Activated naive CD8-positive, alpha-beta T cell treated with anti-CD3 and anti-CD28 coated beads, Interleukin-2, amount 50 U/mL, for 16 hours (primary cell): ENCODE data around the gene HDAC8.

Experiments
- DNase-seq: peaks from one replicate; pipeline ENCODE4 v3.0.0-alpha.2; 2020; ENCODE audit warnings: low read depth, low spot score

The HDAC8 gene

DNA sequence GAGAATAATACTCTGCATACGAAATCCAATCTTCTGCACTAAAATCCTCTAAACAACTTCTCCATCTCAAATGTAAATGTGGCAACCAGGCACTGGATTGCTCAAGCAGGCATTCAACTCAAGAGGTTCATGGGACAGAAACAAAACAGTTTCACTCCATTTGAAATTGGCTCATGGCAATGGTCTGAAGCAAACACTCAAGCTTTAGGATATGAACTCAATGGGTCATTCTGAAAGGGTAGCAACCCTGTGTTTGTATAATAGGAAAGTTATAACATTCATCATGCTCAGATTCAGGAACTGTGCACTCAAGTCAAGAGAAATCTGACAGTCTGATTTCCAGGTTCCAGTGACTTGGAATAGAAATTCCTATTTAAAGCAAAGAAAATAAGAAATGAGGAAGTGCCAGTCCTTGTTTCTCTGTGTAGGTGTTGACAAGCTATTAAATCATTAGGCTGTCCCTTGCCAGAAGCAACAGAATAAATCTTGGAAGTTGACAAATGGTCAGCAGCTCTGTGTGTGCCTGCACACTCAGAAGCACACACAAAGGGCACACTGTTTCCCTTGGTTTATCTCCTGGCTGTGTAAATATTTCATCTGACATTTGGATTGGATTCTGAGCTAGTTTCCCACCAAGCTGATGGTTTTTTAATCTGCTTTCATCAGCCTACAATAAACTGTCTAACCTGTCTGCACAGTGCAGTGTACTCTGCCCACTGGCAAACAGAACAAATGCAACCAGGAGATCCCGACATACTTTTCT lies 191.0 kb downstream of the HDAC8 start:
- DNase-seq, result no peak

DNA sequence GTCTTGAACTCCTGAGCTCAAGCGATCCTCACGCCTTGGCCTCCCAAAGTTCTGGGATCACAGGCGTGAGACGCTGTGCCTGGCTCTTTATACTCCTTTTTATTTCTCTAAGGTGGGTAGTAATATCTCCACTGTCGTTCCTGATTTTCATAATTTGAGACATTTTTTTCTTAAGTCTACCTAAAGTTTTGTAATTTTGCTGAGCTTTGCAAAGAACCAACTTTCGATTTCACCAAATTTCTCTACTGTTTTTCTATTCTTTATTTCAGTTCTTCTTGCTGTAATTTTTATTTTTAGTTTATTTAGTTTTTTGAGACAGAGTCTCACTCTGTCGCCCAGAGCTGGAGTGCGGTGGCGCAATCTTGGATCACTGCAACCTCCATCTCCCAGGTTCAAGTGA lies 196.5 kb downstream of the HDAC8 start:
- no peak for DNase-seq

DNA sequence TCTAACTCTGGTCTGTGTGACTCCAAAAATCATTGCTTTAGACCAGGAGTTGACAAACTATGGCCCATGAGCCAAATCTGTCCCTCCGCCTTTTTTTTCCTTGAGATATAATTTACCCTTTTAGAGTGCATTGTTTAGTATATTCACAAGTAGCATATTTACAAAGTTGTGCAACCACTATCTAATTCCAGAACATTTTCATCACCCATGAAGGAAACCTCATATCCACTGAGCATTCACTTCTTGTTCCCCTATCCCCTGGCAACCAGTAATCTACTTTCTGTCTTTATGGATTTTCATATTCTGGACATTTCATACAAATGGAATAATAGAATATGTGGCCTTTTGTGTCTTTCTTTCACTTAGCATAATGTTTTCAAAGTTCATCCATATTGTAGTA lies 199.5 kb downstream of the HDAC8 start:
- DNase-seq, result no peak

DNA sequence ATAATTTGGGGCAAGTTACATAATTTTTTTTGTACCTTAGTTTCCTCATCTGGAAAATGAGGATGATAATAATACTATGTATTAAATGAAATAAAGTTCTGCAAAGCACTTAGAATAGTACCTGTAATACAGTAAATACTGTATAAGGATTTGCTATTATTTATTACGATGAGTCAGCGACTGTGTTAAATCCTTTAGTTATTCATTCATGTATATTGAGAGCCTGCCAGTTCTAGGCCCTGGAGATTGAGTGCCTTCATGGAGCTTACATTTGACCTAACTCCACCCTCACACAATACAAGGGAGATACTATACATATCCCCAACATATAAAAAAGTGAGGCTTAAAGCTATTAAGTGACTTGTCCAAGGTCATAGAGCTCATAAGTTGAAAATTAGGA lies 199.9 kb downstream of the HDAC8 start:
- no peak for DNase-seq

DNA sequence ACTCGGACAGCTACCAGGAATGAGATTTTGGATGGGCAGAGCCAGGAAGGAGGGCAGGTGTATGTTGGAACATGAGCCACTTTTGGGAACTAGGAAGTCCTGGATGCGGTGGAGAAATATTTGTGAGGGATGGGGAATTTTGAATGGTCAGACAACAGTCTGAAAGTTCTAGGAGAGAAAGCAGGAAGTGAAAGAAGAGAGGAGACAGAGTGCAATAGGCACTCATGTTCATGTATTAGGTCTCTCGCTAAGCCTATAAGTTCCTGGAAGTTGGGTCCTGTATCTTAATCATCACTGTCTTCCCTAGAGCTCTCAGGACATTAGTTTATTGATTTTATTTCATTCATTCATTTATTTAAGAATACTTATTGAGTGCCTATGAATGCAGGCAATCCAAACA lies 201.2 kb downstream of the HDAC8 start:
- DNase-seq, result no peak

DNA sequence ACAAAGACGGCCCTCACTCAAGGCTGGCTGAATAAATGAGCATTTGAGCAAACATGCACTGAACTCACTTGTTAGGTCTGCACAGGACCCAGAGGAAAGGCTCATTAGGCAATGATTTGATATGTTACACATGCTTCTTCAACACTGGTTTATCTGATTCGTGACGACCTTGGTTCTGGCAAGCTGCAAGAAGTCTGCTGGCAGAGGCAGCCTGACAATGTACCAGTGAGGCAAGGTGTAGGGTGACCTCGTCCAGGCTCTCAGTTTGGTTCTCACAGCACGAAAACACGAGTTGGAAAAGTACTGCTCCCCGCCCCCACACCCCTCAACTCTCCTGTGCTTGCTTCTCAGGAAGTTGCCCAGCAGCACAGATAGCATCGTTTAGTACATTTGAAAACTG lies 203.8 kb downstream of the HDAC8 start:
- DNase-seq, result no peak

DNA sequence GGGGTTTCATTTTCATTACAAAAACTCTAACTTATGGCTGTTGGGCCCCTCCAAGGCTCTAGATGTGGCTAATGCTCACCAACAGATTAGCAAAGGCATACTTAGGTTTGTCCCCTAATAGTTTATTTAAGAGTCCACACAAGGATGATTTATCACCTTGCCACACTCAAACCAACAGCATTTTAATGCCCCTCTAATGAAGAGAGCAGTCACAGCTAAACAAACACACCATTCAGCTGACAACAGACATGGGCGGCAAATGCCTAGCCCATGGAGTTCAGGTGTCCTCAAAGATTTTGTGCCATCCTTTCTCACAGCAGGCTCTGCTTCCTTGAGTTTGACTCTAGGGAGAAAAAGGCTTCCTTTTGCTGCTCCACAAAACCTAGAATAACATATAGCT lies 205.1 kb downstream of the HDAC8 start:
- no peak for DNase-seq

DNA sequence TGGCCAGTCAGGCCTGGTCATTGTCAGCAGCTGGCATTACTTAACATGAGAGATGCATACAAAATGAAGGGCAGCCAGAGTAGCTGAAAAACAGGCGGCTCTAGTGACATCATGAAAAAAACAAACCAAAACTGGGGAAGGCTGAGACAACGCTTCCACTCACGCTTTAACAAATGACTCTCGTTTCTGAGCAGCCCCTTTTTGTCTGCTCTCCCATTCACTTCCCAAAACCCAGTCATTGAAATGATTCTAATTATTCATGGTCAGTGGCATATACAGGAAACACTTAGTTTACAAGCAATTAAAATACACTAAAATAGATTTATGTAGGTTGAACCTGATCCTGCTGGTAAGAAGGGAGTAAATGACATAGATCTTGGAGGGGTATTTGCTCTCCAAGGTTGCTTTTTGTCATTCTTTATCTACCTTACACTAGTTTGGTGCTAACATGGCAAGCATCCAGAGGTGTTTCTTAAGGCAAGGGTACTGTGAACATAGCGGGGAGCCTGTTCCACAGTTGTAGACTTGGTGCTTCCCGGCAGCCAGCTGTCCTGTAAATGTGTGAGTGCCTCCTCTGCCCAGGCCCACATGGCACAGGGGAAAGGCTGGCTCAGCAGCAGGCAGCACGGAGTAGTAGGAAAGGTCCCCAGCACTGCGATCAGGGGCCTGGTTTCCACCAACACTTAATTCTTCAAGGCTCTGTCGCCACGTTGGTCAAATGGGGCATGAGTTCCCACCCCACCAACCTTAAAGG lies 205.8 kb downstream of the HDAC8 start:
- no peak for DNase-seq

DNA sequence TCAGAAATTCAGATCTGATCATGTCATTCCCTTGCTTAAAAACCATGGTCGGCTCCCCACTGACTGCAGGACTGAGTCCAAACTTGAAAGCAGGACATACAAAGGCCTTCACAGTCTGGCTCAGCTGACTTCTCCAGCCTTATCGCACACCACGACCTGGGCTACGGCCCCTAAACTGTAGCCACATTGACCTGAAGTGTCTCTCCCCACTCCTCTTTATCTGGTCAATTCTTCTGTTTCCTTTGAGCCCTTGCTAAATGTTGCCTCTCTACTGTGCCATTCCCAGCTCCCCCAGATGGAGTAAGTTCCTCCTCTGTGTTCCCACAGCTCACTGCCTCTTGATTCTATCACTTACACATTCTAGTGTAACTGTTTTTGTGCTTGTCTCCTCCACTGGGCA lies 206.5 kb downstream of the HDAC8 start:
- no peak for DNase-seq

DNA sequence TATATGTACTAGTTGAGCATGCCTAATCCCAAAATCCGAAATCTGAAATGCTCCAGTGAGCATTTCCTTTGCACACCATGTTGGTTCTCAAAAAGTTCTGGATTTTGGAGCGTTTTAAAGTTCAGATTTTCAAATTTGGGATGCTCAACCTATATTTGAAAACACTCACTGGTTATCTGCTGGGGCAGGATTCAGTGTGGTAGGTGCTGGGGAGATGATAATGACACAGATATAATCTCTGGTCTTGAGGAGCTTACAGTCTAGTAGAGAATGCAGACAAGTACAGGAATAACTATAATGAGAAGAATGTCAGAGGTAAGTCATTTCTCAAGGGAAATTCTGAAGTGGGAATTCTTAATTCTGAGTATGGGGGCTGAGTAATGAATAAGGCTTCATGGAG lies 207.5 kb downstream of the HDAC8 start:
- DNase-seq, result no peak

DNA sequence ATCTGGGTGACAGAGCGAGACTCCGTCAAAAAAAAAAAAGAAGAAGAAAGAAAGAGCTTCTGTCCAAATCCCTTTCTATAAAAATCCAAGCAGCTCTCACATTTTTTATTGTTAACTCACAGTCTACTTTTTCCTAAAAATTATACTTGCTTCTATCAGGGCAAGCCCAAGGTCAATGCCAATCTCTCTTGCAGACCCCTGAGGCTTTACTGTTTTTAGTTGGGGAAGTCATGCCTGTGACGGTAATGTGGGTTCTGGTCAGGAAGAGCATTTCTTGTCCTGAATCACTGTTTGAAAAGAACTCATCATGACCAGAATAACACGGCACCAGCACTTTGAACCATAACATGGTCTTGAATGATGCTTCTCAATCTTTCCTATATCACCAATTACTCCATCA lies 212.3 kb downstream of the HDAC8 start:
- DNase-seq, result no peak

DNA sequence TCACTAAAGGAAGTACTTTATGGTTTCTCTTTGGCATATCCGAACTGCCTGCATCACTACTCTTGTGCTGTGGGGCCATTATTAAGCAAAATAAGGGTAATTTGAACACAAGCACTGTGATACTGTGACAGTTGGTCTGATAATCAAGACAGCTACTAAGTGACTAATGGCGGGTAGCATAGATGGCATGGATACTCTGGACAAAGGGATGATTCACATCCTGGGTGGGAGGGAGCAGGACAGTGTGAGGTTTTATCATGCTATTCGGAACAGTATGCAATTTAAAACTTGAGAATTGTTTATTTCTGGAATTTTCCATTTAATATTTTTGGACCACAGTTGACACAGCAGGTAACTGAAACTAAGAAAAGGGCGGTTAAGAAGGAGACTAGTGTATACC lies 214.3 kb downstream of the HDAC8 start:
- no peak for DNase-seq

DNA sequence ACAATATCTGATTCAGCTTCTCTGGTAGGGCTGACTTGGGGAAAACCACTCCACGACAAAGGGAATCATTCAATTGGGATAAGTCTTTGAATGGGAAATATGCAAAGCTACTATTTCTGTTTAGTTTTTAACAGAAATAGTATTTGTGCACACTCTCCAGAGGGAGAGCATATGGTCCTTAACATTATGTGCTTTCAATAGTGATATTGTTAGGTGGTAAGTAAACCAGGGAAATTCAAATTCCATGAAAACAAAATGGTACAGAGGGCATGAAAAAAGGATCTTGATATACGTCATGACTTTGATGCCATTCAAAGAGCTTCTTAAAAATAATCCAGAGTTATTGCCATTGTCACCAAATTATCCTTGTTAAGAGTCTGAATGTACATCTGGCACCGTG lies 219.9 kb downstream of the HDAC8 start:
- no peak for DNase-seq

DNA sequence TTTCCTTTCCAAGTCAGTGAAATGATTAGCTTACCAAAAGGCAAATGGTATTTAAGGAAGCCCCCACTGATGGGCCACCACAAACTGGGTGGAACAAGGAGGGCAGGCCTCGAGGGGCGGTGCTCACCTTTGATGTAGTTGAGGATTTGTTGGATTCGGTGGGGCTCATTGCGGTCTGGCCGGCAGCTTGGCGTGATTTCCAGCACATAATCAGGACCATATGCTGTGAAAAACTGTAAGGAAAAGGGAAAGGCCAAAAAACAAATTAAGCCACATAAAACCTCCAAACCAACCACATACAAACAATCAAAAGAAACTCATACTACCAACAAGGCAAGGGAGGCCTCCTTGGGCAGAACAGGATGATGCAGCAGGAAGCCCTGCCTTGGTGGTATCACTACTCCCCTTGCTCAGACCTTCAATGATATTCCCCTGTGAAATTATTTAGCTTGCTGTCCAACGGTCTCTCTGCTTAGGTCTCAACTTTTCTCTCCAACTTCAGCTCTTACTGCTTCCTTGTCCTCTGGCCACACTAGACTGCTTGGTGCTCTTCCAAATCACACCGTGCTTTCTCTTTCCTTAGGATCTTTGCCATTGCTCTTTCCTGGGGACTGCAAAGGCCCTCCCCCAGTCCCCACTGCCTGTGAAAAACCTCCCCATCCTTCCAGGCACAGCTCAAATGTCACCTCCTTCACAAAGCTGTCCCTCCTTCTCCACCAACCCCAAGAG lies 220.9 kb downstream of the HDAC8 start:
- no peak for DNase-seq

DNA sequence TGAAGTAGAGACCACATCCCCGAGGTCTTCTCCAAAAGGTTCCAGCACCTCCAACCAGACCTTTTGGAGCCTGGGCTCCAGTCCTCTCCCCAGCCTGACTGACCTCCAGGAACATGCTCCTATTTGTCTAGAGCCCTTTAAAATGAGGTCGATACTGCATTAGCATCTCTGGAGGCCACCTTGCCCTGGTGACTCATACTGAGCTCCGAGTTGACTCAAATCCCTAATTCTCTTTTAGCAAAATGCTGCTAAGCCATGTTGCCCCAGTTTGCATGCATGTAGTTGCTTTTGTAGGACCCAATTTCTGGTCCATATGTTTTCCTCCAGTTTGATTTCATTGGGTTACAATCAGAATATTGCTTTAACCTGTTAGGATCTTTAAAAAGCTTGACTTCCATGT lies 223.5 kb downstream of the HDAC8 start:
- DNase-seq, result no peak

DNA sequence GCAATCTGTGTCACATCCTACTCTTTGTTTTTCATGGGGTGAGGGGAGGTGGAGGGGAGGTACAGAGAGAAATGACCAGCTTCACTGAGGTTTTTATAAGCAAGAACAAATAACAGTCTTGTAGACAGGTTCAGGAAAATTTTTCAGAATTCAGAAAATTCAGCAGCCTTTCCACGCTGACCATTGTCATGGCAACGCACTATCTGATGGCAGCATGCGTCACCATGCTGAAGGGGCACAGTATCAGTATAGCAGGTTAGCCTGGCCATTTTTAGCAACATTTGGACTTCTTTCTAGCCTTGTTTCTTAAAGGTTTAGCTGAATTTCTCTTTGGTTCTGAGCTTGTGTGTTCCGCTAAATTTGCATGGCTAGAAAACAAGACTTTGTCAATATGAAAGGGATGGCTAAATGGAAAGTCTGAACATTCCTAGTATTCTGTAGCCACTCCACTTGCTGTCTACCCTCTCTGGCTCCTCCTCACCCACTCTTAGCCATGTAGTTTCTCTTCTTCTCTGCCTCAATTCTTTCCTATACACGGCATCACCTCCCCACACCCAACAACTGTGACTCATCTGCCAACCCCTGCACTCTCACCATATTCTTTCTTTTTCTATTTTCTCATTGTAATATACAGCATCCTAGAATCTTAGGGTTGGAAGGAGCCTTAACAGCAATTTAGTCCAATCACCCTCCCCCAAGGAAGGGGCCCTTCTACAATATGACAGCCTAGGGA lies 224.2 kb downstream of the HDAC8 start:
- DNase-seq, result no peak

DNA sequence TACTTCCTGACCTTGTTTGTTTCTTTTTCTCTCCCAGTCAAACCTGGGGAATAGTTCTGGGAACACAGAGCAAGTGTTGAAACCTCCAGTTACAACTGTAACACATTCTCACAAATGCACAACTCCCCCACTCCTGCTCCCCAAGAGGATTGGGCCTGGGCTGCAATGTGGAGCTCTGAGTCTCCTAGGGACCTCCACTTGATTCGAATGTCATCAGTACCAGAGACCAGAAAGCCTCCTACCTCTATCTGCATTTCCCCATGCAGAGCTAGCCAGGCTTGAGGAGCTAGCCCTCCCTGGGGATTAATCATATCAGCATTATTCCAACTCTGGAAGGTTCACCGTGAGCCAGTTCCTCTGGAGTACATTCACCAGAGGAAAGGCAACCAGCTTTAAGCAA lies 225.3 kb downstream of the HDAC8 start:
- DNase-seq, result no peak

DNA sequence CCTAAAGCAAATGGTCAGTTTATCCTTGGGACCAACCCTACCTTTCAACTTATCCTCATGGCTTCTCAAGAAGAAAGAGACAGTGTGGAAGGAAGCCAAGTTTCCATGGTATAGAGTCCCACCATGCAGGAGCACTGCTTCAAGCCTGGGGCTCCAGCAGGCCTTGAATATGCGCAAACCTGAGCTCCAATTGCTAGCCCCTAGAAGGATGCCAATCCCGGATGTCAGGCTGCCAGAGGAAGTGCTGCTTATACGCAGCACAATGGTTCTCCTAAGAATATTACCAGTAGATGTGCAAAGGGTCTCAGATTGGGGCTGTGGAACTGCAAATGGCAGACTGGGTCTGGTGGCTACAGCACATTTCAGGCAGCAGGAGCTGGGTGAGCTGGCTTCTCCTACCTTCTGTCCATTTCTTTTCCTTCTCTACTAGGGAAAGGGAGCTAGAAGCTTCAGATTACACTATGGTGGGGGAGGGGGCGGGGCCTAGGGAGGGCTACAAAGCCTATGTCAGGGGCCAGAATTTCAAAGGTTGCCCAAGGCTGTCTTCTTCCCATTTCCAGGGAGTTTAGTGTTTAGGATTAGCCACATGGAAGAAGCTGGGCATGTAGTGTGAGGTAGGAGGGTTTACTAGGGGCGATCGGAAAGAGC lies 226.2 kb downstream of the HDAC8 start:
- no peak for DNase-seq

DNA sequence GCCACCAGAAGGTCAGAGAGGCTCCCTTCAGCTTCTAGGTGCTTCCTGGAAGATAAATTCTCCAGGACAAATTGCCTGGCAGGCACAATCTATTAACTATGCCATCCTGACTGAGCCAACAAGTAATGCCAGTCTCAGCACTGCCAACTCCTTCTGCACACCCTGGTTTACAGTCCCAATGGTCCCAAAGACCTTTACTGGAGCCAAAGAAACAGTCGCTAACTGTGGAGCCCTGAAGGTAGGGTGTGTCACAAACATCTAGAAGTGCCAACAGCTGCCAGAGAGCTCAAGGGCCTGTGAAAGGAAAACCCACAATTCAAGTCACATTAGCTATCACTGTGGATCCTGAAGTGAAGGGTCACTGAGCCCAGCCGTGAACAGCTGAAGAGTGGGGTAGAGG lies 232.0 kb downstream of the HDAC8 start:
- DNase-seq, result no peak

DNA sequence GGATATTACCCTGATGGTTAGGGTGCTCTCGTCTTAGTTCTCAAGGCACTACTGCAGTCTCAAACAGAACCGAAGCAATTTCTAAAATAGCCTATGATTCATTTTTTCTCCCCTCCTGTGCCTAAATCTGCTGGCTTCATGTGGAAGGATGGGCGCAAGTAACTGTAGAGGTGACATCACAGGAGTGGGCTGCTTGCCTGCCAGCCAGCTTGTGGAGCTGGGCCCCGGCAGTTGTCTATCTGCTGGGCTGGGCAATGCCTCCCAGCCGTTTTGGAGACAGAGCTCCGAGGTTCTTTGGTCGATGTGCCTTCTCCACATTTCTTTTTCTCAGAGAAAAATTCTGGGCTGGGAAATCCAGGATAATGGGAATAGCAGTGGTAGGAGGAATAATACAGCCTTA lies 232.6 kb downstream of the HDAC8 start:
- DNase-seq, result no peak

DNA sequence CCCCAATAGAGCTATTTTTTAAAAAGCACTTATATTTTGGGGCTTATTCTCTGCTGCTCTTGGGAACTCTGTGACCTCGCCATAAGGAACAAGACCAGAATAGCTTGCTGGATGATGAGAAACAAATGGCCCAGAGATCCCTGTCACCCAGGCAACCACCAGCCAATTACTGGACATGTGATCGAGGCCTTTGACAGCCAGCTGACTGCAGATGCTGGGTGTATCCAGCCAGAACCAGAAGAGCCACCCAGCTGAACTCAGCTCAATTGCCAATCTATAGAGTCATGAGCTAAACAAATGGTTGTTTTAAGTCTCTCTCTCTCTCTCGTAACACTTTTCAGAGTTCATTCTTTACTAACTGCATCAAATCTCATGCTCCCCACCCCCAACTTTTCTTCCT lies 242.5 kb downstream of the HDAC8 start:
- DNase-seq, result no peak
